Measurements from ENCODE around the gene CAD. TPM values are rescaled to one million over a fixed set of nuclear protein-coding genes. Genes with fewer than 3 reads are reported as not detected.

Gene CAD
- total RNA-seq, 2 donors from 2014 or later: 120 to 127 TPM

DNA sequence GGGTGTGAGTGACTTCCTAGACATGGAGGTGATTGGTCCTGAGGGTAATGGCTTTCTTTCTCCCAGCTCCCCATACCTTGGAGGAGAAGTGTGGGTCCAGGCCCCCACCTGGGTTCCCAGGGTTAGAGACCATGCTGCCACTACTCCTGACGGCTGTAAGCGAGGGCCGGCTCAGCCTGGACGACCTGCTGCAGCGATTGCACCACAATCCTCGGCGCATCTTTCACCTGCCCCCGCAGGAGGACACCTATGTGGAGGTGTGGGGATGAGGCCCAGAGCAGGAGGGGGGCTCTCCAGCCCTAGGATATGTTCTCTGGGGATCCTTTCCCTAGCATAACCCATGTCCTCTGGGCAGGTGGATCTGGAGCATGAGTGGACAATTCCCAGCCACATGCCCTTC lies 21.8 kb downstream of the CAD start:
- Histone ChIP-seq H3K4me1 (ENCODE audit: control insufficient read depth, insufficient read depth, low read length) (no peaks in the 10 kb centered on the region), H3K4me3 (ENCODE audit: low read length) (no peak overlapping the region), H3K9ac (ENCODE audit: extremely low read depth, low read length, poor library complexity, severe bottlenecking) (no peak overlapping the region), H3K27me3 (ENCODE audit: control insufficient read depth, insufficient read depth, low read length, poor library complexity, severe bottlenecking) (no peaks in the 10 kb centered on the region), H3K9me3 (ENCODE audit: control insufficient read depth, low read length) (no peaks in the 10 kb centered on the region), H3K36me3 (ENCODE audit: control insufficient read depth, insufficient read depth, low read length) (peaks cover 95% of the 10 kb centered on the region), H3K27ac (ENCODE audit: low read depth, low read length) (no peak overlapping the region)
- Mint-ChIP-seq H3K4me3 (no peak overlapping the region), H3K36me3 (ENCODE audit: low read depth) (peaks cover 92% of the 10 kb centered on the region), H3K4me1 (no peaks in the 10 kb centered on the region), H3K27me3 (ENCODE audit: insufficient read depth) (no peaks in the 10 kb centered on the region), H3K27ac (no peak overlapping the region), H3K9me3 (no peaks in the 10 kb centered on the region)
- TF ChIP-seq, protein P1, sequence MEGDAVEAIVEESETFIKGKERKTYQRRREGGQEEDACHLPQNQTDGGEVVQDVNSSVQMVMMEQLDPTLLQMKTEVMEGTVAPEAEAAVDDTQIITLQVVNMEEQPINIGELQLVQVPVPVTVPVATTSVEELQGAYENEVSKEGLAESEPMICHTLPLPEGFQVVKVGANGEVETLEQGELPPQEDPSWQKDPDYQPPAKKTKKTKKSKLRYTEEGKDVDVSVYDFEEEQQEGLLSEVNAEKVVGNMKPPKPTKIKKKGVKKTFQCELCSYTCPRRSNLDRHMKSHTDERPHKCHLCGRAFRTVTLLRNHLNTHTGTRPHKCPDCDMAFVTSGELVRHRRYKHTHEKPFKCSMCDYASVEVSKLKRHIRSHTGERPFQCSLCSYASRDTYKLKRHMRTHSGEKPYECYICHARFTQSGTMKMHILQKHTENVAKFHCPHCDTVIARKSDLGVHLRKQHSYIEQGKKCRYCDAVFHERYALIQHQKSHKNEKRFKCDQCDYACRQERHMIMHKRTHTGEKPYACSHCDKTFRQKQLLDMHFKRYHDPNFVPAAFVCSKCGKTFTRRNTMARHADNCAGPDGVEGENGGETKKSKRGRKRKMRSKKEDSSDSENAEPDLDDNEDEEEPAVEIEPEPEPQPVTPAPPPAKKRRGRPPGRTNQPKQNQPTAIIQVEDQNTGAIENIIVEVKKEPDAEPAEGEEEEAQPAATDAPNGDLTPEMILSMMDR (conservative IDR thresholded peaks at IDR 0.05): no peak
- DNase-seq: no peak
- 93 to 98% methylated on average over 7 to 8 of the region's 8 CpGs for WGBS, 2 experiments (ENCODE audit: insufficient coverage in 1 of 2, insufficient read length in 1 of 2)

DNA sequence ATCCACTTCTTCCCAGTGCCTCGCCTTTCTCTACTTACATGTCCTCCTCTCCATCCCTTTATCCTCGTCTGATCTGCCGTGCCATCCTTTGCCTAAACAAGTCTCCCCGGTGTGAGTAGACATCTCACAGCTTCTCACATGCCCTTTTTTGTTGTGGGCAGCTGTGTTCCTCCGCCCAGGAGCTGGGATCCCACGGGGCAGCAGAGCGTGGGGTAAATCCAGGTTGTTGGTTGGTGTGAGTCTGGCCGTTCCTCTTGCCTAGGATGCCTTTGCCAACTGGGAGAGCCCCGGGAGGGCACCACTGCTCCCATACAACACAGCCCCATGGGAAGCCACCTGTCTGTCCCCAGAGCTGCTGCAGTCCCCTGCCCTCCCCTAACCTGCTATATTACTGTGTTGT lies 23.2 kb downstream of the CAD start:
- H3K4me3 ChIP-seq (ENCODE audit: low read length): no peak overlapping the region
- Mint-ChIP-seq H3K27ac (no peak overlapping the region), H3K4me3 (no peak overlapping the region), H3K27me3 (ENCODE audit: insufficient read depth) (no peaks in the 10 kb centered on the region), H3K4me1 (no peaks in the 10 kb centered on the region), H3K9me3 (no peaks in the 10 kb centered on the region), H3K36me3 (ENCODE audit: low read depth) (peaks cover 83% of the 10 kb centered on the region)
- H3K4me1 ChIP-seq (ENCODE audit: control insufficient read depth, insufficient read depth, low read length): no peaks in the 10 kb centered on the region
- H3K27me3 ChIP-seq (ENCODE audit: control insufficient read depth, insufficient read depth, low read length, poor library complexity, severe bottlenecking): no peaks in the 10 kb centered on the region
- WGBS, 2 experiments (ENCODE audit: insufficient coverage in 1 of 2, insufficient read length in 1 of 2): 92 to 100% methylated on average over 3 to 9 of the region's 9 CpGs
- H3K9me3 ChIP-seq (ENCODE audit: control insufficient read depth, low read length): no peaks in the 10 kb centered on the region
- TF ChIP-seq, protein P1 (conservative IDR thresholded peaks at IDR 0.05): no peak
- H3K9ac ChIP-seq (ENCODE audit: extremely low read depth, low read length, poor library complexity, severe bottlenecking): no peak overlapping the region
- no peak for DNase-seq
- no peak overlapping the region for H3K27ac ChIP-seq (ENCODE audit: low read depth, low read length)
- peaks cover 94% of the 10 kb centered on the region for H3K36me3 ChIP-seq (ENCODE audit: control insufficient read depth, insufficient read depth, low read length)

DNA sequence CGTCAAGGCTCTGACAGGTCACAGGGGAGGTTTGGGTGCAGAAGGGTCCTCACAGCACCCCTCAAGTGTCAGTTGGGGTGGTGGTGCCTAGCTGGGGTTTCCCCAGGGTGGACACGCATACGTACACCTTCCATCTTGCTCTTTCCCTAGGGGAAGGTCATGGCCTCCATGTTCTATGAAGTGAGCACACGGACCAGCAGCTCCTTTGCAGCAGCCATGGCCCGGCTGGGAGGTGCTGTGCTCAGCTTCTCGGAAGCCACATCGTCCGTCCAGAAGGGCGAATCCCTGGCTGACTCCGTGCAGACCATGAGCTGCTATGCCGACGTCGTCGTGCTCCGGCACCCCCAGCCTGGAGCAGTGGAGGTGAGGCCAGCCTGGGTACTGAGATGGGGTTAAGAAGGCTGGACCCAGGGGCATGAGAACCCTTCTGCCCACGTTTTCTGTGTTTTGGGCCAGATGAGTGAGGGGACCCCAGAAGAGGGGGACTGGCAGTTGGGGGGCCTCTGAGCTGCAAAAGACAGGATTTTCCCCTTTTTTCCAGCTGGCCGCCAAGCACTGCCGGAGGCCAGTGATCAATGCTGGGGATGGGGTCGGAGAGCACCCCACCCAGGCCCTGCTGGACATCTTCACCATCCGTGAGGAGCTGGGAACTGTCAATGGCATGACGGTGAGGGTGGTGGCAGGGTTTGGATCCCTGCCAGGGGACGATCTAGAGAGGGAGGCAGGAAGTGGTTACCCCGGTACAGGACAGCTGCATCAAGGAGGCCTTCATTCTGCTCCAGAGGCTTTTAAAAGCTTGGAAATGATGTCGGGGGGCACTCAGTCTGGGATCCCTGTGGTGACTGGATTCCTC lies 24.8 kb downstream of the CAD start:
- Mint-ChIP-seq H3K27ac (no peak overlapping the region), H3K9me3 (no peaks in the 10 kb centered on the region), H3K4me1 (no peaks in the 10 kb centered on the region), H3K4me3 (no peak overlapping the region), H3K27me3 (ENCODE audit: insufficient read depth) (no peaks in the 10 kb centered on the region), H3K36me3 (ENCODE audit: low read depth) (peaks cover 69% of the 10 kb centered on the region)
- Histone ChIP-seq H3K9me3 (ENCODE audit: control insufficient read depth, low read length) (no peaks in the 10 kb centered on the region), H3K36me3 (ENCODE audit: control insufficient read depth, insufficient read depth, low read length) (peaks cover 79% of the 10 kb centered on the region), H3K27me3 (ENCODE audit: control insufficient read depth, insufficient read depth, low read length, poor library complexity, severe bottlenecking) (no peaks in the 10 kb centered on the region), H3K4me3 (ENCODE audit: low read length) (no peak overlapping the region), H3K4me1 (ENCODE audit: control insufficient read depth, insufficient read depth, low read length) (no peaks in the 10 kb centered on the region), H3K27ac (ENCODE audit: low read depth, low read length) (no peak overlapping the region), H3K9ac (ENCODE audit: extremely low read depth, low read length, poor library complexity, severe bottlenecking) (no peak overlapping the region)
- TF ChIP-seq, protein P1 (conservative IDR thresholded peaks at IDR 0.05): no peak
- 93 to 94% methylated on average over 15 to 24 of the region's 24 CpGs for WGBS, 2 experiments (ENCODE audit: insufficient coverage in 1 of 2, insufficient read length in 1 of 2)
- DNase-seq: no peak

Measured in endodermal cell (in vitro differentiated cells).